Spleen (tissue), 7 donors: Measurements from ENCODE around the gene PLCB3.

Experiments used
- CTCF ChIP-seq, 11 experiments: fragments of 200-600 bp in 7 of 11; fragments of 450-650 bp in 4 of 11; sonication (generic) in 4 of 11; IDR thresholded peaks in 8 of 11; conservative IDR thresholded peaks in 3 of 11; 1 replicate in 7 of 11; 2 replicates in 4 of 11; pipeline versions ENCODE4 v1.4.0 to v1.8.0; 2016 to 2021; ENCODE audit warnings: antibody characterized with exemption in 11 of 11, inconsistent platforms in 4 of 11, mild to moderate bottlenecking in 1 of 11
- POLR2A ChIP-seq, 3 donors: fragments of 450-650 bp; IDR thresholded peaks; one replicate each; pipeline ENCODE4 v1.5.1; 2017; ENCODE audit warnings: antibody characterized with exemption in 3 of 3, mild to moderate bottlenecking in 1 of 3
- POLR2AphosphoS5 ChIP-seq, 3 donors: sonication (generic); formaldehyde crosslinking; IDR thresholded peaks; one replicate each; pipeline ENCODE4 v1.5.1; 2017; ENCODE audit warnings: antibody characterized with exemption in 3 of 3
- donor health status: DM: no; HTN: no; CAD: no; lungs with moderate emphysema.
- donor health status: DM: no; HTN: no; CAD: no.
- donor health status: DM: no; HTN: no; CAD: no.

DNA sequence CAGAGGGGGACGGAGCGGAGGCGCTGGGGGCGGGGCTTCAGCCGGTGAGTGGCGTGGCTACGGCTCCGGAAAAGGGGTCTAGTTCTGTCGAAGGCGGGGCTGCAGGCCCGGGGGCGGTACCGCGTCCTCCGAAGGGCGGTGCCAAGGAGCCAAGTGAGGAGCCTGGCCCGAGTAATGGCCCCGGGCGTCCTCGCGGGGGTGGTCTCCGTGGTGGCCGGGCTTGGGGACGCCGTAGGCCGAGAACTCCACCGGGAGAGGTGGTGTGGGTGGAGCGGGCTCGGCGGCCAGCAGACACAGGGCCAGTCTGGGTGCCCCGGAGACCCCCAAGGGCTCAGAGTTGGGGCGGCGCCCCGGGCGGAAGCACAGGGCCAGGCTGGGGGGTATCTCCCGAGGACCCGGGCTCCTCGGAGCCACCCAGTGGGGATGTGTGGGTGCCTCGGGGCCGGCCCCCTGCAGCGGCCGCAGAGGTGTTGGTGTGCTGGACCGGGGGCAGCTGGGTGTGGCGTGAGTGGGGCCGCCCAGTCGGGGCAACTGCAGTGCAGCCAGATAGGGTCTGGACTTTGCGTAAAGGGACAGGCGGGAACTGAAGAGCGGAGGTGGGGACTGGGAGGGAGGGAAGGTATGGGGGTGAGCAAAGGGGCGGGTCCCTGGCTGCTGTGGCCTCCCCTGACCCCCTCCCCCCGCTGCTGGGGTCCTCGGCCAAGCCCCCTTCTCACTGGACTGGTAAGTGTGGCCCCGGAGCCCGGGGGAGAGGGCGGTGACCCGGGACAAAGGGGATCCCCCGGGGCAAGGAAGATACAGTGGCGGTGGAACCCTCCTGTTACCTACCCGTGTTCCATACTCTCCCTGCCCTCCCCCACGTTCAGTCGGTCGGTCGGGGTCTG lies 9.6 kb upstream of the PLCB3 start:
- TF ChIP-seq POLR2A (IDR thresholded peaks at IDR 0.05) = no peak
- TF ChIP-seq POLR2AphosphoS5 (IDR thresholded peaks at IDR 0.05) = peak; percentile 56 to 74 (median 71)
- peak in 2 of 11 experiments; percentile 11 to 36 for TF ChIP-seq CTCF (IDR thresholded peaks at IDR 0.05 in 8 of 11, conservative IDR thresholded peaks at IDR 0.05 in 3 of 11)
